Astrocyte (in vitro differentiated cells and primary cell): ENCODE measurements around the gene NBEA. TPM values are rescaled to one million over a fixed set of nuclear protein-coding genes. Genes with fewer than 3 reads are reported as not detected.

Experiments used
- DNase-seq: peaks from one replicate; pipeline ENCODE4 v3.0.0-alpha.2; 2010; ENCODE audit warnings: low read depth
- FAIRE-seq: peaks from 2 replicates; lab custom pipeline; 2011; peaks lifted over from hg19 to GRCh38; lab: Jason Lieb, UNC
- H2AFZ ChIP-seq: 2 replicates; pipeline ENCODE4 v1.6.0; 2012; ENCODE audit warnings: low read depth, low read length, inconsistent platforms
- H3K27ac ChIP-seq: 2 replicates; pipeline ENCODE4 v1.5.1; 2011; ENCODE audit warnings: low read depth, low read length, inconsistent platforms
- H3K27me3 ChIP-seq: 2 replicates; pipeline ENCODE4 v1.6.0; 2011; ENCODE audit warnings: low read length, inconsistent platforms; ENCODE audit not compliant: insufficient read depth
- H3K36me3 ChIP-seq: 2 replicates; pipeline ENCODE4 v1.5.1; 2011; ENCODE audit warnings: low read length, inconsistent platforms; ENCODE audit not compliant: insufficient read depth
- H3K4me1 ChIP-seq: 2 replicates; pipeline ENCODE4 v1.5.1; 2011; ENCODE audit warnings: low read length, inconsistent platforms; ENCODE audit not compliant: insufficient read depth
- H3K4me2 ChIP-seq: 2 replicates; pipeline ENCODE4 v1.6.0; 2012; ENCODE audit warnings: low read length, inconsistent platforms
- H3K4me3 ChIP-seq: 2 replicates; pipeline ENCODE4 v1.5.1; 2011; ENCODE audit warnings: low read depth, mild to moderate bottlenecking, low read length, inconsistent platforms; ENCODE audit not compliant: insufficient read depth
- H3K79me2 ChIP-seq: 2 replicates; pipeline ENCODE4 v1.6.0; 2012; ENCODE audit warnings: mild to moderate bottlenecking, low read length, inconsistent platforms; ENCODE audit not compliant: insufficient read depth
- H3K9ac ChIP-seq: 2 replicates; pipeline ENCODE4 v1.6.0; 2012; ENCODE audit warnings: mild to moderate bottlenecking, low read length, inconsistent platforms
- H3K9me3 ChIP-seq: 2 replicates; pipeline ENCODE4 v1.5.1; 2012; ENCODE audit warnings: low read depth, mild to moderate bottlenecking, low read length, inconsistent platforms; ENCODE audit not compliant: insufficient read depth
- H4K20me1 ChIP-seq: 2 replicates; pipeline ENCODE4 v1.6.0; 2012; ENCODE audit warnings: low read length, inconsistent platforms; ENCODE audit not compliant: insufficient read depth
- H3K27ac Mint-ChIP-seq: one replicate; pipeline ENCODE4 v1.8.0; 2021; ENCODE audit warnings: mild to moderate bottlenecking, mixed read lengths; ENCODE audit not compliant: unreplicated experiment
- H3K27me3 Mint-ChIP-seq: one replicate; pipeline ENCODE4 v1.8.0; 2021; ENCODE audit warnings: low read depth, mixed read lengths; ENCODE audit not compliant: unreplicated experiment
- H3K36me3 Mint-ChIP-seq: one replicate; pipeline ENCODE4 v1.8.0; 2021; ENCODE audit warnings: low read depth, mixed read lengths; ENCODE audit not compliant: unreplicated experiment
- H3K4me1 Mint-ChIP-seq: one replicate; pipeline ENCODE4 v1.8.0; 2021; ENCODE audit warnings: low read depth, mixed read lengths; ENCODE audit not compliant: unreplicated experiment
- H3K4me3 Mint-ChIP-seq: one replicate; pipeline ENCODE4 v1.8.0; 2021; ENCODE audit warnings: mild to moderate bottlenecking, moderate library complexity, mixed read lengths; ENCODE audit not compliant: unreplicated experiment
- H3K9me3 Mint-ChIP-seq: one replicate; pipeline ENCODE4 v1.8.0; 2021; ENCODE audit warnings: mild to moderate bottlenecking, mixed read lengths; ENCODE audit not compliant: unreplicated experiment
- CTCF ChIP-seq: IDR thresholded peaks from 2 replicates; pipeline ENCODE4 v1.5.1; 2011; ENCODE audit warnings: low read depth, mild to moderate bottlenecking, inconsistent platforms, low read length, moderate library complexity; ENCODE audit not compliant: insufficient read depth
- EZH2 ChIP-seq: IDR thresholded peaks from 2 replicates; pipeline ENCODE4 v1.6.1; 2012; ENCODE audit warnings: mild to moderate bottlenecking, low read length, inconsistent platforms; ENCODE audit not compliant: insufficient read depth
- total RNA-seq: library from RNA; stranded (reverse); gene quantifications from 2 replicates; pipeline ENCODE4 v1.2.1, GENCODE V29; 2021

The NBEA gene
- total RNA-seq, 1 donor from 2014 or later, result 7.8 TPM

DNA sequence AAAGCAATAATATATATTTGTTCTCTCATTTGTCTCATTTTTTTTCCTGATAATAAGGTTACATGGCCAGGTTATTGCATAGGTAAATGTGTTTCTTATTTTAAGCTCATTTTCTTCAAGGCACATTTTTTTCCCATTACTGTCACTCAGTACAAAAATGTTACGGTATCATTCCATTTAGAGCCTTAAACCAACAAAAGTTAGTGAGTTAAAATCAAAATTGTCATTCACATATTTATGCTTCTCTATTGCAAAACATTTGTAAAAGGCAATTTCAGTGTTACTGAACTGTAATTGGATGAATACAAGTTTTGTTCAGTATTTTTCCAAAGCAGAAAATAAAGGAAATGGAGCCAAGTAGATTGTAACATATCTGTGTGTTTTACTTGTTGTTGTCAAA lies 652.0 kb downstream of the NBEA start:
- Histone ChIP-seq H3K79me2 (no peaks in the 10 kb centered on the region), H2AFZ (no peak overlapping the region), H3K4me3 (no peak overlapping the region), H3K9me3 (no peaks in the 10 kb centered on the region), H4K20me1 (no peaks in the 10 kb centered on the region), H3K4me2 (no peak overlapping the region), H3K27me3 (no peaks in the 10 kb centered on the region), H3K36me3 (no peaks in the 10 kb centered on the region), H3K27ac (no peak overlapping the region), H3K9ac (no peak overlapping the region), H3K4me1 (no peaks in the 10 kb centered on the region)
- Mint-ChIP-seq H3K27me3 (no peaks in the 10 kb centered on the region), H3K27ac (no peak overlapping the region), H3K36me3 (peaks cover 2% of the 10 kb centered on the region), H3K9me3 (no peaks in the 10 kb centered on the region), H3K4me1 (peaks cover 6% of the 10 kb centered on the region), H3K4me3 (no peak overlapping the region)
- no peak for DNase-seq
- FAIRE-seq, result no peak
- no peak for TF ChIP-seq EZH2
- TF ChIP-seq CTCF, result no peak

DNA sequence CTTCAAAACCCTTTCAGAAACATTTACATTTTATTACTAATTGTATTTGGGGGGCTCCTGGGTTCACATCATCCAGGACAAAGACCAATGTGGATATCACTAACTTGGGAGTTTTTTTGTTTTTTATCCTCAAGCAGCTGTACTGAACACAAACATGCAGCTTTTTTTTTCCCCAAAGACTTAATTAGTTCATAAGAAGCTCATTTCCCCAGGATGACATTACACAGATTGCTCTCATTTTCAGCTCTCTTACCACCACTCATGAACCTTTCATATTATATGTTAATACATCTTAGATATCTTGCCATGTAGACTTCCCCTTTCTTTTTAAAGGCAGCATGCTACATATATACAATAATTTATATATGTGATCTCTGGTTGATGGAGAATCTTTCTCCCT lies 653.1 kb downstream of the NBEA start:
- H3K9me3 ChIP-seq, result no peaks in the 10 kb centered on the region
- H4K20me1 ChIP-seq, result no peaks in the 10 kb centered on the region
- no peaks in the 10 kb centered on the region for H3K36me3 ChIP-seq
- no peak overlapping the region for H3K9ac ChIP-seq
- TF ChIP-seq CTCF, result no peak
- no peak for TF ChIP-seq EZH2
- no peak overlapping the region for H3K27ac Mint-ChIP-seq
- no peak overlapping the region for H3K4me2 ChIP-seq
- no peaks in the 10 kb centered on the region for H3K9me3 Mint-ChIP-seq
- H2AFZ ChIP-seq, result no peak overlapping the region
- H3K27ac ChIP-seq, result no peak overlapping the region
- FAIRE-seq (no peak), DNase-seq (no peak)
- no peaks in the 10 kb centered on the region for H3K27me3 ChIP-seq
- H3K4me3 ChIP-seq, result no peak overlapping the region
- H3K4me3 Mint-ChIP-seq, result no peak overlapping the region
- no peaks in the 10 kb centered on the region for H3K27me3 Mint-ChIP-seq
- H3K79me2 ChIP-seq, result no peaks in the 10 kb centered on the region
- H3K36me3 Mint-ChIP-seq, result no peaks in the 10 kb centered on the region
- H3K4me1 Mint-ChIP-seq, result peaks cover 15% of the 10 kb centered on the region
- no peaks in the 10 kb centered on the region for H3K4me1 ChIP-seq

DNA sequence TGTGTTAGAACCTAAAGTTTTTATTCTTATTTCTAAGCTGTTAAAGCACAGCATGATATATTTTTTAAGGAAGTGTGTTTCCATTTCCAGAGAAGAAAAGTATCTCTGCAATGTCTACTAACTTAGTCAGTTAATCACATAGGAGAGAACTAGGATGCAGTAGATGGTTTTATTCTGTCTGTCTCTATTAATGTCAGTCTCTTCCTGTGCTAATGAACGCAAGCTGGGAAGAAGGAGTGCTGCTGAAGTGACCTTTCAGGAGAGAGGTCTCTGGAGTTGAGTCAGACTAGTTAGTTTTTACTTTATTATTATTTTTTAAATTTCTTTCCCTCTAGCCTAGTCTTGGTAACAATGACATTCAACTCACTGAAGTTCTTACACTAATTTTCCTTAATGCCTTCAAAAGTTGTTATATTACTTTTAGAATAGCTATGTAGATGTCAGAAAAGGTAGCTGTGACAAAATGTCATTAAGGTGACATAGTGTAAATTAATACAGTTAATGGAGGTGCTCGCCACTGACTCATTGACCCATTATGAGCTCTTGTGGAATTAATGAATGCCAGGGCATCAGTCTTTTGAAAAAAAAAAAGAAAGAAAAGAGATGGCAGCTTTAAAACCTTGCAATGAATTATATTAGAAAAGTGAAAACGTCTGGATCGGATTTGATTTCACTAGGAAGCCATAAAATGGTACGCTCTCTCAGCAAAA lies 654.4 kb downstream of the NBEA start:
- no peak for TF ChIP-seq EZH2
- TF ChIP-seq CTCF, result no peak
- Mint-ChIP-seq H3K27me3 (no peaks in the 10 kb centered on the region), H3K27ac (no peak overlapping the region), H3K4me1 (peaks cover 20% of the 10 kb centered on the region), H3K9me3 (no peaks in the 10 kb centered on the region), H3K4me3 (no peak overlapping the region), H3K36me3 (no peaks in the 10 kb centered on the region)
- H3K9me3 ChIP-seq, result no peaks in the 10 kb centered on the region
- H3K4me3 ChIP-seq, result no peak overlapping the region
- no peak overlapping the region for H3K9ac ChIP-seq
- no peaks in the 10 kb centered on the region for H4K20me1 ChIP-seq
- no peaks in the 10 kb centered on the region for H3K36me3 ChIP-seq
- H3K27me3 ChIP-seq, result no peaks in the 10 kb centered on the region
- FAIRE-seq (no peak), DNase-seq (no peak)
- H3K27ac ChIP-seq, result no peak overlapping the region
- H2AFZ ChIP-seq, result no peak overlapping the region
- H3K4me1 ChIP-seq, result no peaks in the 10 kb centered on the region
- no peaks in the 10 kb centered on the region for H3K79me2 ChIP-seq
- H3K4me2 ChIP-seq, result no peak overlapping the region
